ENCODE measurements around the gene PPP1R12A. TPM values are rescaled to one million over a fixed set of nuclear protein-coding genes. Genes with fewer than 3 reads are reported as not detected.

Gene PPP1R12A
- total and polyA plus RNA-seq, 9 donors = 28.9 to 104 (median 75.3) TPM

DNA sequence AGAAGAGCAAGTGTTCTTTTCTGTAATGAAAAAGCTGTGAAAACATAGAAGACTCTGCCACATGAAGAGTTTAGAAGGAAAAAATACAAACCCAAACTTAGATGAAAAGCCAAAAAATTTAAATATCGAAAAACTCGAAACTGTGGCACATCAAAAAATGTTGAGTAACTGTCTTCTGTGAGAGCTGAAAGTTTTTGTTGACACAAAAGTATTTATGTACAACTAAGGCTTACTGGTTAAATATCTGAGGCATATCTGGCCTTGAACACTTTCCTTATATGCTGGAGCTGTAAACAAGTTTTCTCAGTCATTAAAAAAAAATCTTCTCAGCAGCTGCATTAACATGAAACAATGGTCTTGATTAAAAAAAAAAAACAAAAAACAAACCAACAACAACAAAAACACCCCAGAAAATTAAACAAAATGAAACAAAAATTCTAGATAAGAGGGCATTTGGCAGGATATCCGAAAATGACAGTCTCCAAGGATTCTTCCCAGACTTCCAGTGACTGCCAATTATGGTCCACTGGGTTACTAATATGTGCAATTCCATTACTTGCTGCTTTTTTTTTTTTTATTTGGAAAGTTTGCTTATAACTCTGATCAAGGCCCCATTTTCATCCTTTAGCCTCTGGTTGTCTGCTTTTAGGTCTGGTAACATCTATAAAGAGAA, 159.4 kb downstream of the PPP1R12A start:
- intact Hi-C loops (cut with DNase I) = no loop called here
- Histone ChIP-seq H3K27me3 (no peaks in the 10 kb centered on the region), H3K9me3 (no peaks in the 10 kb centered on the region), H3K4me1 (ENCODE audit: insufficient read depth) (no peaks in the 10 kb centered on the region), H3K27ac (peak overlapping the region in 1 of 2 donors; percentile 29), H3K36me3 (no peaks in the 10 kb centered on the region), H3K4me3 (no peak overlapping the region)
- DNase-seq = no peak
- WGBS, 3 donors = 19 to 37% (median 35%) methylated on average over 3 of the region's 3 CpGs
- TF ChIP-seq POLR2A (IDR thresholded peaks at IDR 0.05) (no peak), EP300 (IDR thresholded peaks at IDR 0.05) (no peak)
- TF ChIP-seq, protein P1, sequence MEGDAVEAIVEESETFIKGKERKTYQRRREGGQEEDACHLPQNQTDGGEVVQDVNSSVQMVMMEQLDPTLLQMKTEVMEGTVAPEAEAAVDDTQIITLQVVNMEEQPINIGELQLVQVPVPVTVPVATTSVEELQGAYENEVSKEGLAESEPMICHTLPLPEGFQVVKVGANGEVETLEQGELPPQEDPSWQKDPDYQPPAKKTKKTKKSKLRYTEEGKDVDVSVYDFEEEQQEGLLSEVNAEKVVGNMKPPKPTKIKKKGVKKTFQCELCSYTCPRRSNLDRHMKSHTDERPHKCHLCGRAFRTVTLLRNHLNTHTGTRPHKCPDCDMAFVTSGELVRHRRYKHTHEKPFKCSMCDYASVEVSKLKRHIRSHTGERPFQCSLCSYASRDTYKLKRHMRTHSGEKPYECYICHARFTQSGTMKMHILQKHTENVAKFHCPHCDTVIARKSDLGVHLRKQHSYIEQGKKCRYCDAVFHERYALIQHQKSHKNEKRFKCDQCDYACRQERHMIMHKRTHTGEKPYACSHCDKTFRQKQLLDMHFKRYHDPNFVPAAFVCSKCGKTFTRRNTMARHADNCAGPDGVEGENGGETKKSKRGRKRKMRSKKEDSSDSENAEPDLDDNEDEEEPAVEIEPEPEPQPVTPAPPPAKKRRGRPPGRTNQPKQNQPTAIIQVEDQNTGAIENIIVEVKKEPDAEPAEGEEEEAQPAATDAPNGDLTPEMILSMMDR (IDR thresholded peaks at IDR 0.05) = no peak

DNA sequence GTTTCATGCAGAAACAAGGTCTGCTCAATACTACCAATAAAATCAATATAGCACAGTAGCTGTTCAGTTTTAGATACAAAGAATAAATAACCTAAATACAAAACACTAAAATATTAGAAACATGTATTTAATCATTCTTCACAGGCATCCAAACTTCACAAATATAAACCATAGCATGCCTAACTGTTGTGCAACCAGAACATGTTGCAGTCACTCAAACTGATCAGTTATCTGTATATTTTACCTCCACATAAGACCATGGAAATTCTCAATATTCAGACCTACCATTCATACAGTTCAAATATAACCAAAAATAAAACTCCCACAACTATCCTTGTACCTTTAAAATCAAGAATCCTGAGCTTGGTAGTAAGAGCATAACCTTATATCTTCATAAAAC, 161.0 kb downstream of the PPP1R12A start:
- no peak for DNase-seq
- Histone ChIP-seq H3K4me1 (ENCODE audit: insufficient read depth) (peaks cover 1% of the 10 kb centered on the region), H3K27me3 (no peaks in the 10 kb centered on the region), H3K4me3 (no peak overlapping the region), H3K9me3 (no peaks in the 10 kb centered on the region), H3K27ac (no peak overlapping the region), H3K36me3 (no peaks in the 10 kb centered on the region)
- no peak for TF ChIP-seq POLR2A (IDR thresholded peaks at IDR 0.05)
- intact Hi-C loops (cut with DNase I) = no loop called here

DNA sequence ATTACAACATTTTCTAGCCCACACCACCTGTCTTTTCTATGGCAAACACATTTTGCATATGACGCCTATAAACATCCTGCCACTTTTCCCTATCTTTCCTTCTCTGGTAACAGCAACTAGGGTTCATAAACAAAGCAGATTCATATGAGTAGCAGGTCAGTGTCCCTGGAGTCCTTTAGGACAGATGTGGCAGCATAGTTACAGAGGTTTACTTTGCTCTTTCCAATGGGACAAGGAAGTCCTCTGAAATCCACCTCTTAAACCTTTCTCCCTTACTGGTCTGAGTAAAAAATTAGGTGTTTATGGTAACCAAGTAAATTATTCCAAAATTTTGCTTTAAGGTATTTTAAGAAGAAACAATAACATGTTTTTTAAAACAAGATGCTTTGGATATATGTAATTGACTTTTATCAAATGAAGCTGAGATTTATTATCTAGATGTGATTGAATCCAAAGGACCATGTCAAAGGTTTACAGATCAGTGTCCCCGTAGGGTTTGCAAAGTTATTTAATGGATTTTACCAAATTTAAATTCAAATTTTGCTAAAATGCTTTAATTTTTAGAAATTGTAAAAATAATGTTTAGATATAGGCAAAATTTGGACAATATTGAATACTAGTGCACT, 164.9 kb downstream of the PPP1R12A start:
- WGBS, 3 donors = 75 to 94% (median 87%) methylated on average over 2 of the region's 2 CpGs

DNA sequence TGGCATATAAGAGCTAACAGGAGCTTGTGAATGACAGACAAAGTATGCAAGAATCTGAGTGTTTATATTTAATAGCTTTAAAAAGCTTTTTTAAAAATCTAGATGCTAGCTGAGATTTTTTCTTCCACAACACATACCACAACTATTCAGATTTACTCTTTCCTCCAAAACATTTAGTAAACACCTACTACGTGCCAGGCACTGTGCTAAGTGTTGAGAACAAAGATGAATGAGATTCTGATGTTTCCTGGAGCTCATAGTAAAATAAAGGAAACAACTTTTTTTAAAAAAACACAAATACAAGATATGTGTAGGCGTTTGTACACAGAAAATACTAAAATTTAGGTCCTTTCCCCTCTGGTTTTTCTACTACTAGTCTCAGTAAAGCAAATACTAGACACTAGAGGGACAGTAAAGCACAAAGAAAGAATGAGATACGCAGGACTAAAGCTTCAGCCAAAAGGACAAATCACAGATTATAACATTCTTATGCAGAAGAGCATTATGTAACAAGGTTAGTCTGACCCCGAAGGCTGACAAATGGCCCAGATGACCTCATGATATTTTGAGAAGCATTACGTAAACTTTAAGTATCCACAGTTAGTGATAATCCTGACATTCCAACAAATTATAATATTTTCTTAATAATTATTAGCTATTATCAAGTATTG, 165.6 kb downstream of the PPP1R12A start:
- intact Hi-C loops (cut with DNase I) = no loop called here
- TF ChIP-seq POLR2A (IDR thresholded peaks at IDR 0.05) = no peak
- TF ChIP-seq, protein P1 (IDR thresholded peaks at IDR 0.05) = no peak
- TF ChIP-seq EP300 (IDR thresholded peaks at IDR 0.05) = no peak
- 30 to 67% (median 63%) methylated on average over 5 of the region's 5 CpGs for WGBS, 3 donors

More for the DNA sequence above, 164.9 kb downstream of the PPP1R12A start:
- H3K36me3 ChIP-seq = no peaks in the 10 kb centered on the region
- H3K27me3 ChIP-seq = no peaks in the 10 kb centered on the region
- intact Hi-C loops (cut with DNase I) = no loop called here
- H3K4me1 ChIP-seq (ENCODE audit: insufficient read depth) = peaks cover 2% of the 10 kb centered on the region
- TF ChIP-seq POLR2A (IDR thresholded peaks at IDR 0.05) (no peak), EP300 (IDR thresholded peaks at IDR 0.05) (no peak)
- TF ChIP-seq, protein P1 (IDR thresholded peaks at IDR 0.05) = no peak
- no peak overlapping the region for H3K27ac ChIP-seq
- H3K4me3 ChIP-seq = no peak overlapping the region
- DNase-seq = no peak
- H3K9me3 ChIP-seq = no peaks in the 10 kb centered on the region

More for the DNA sequence above, 165.6 kb downstream of the PPP1R12A start:
- Histone ChIP-seq H3K4me3 (no peak overlapping the region), H3K36me3 (no peaks in the 10 kb centered on the region), H3K27me3 (no peaks in the 10 kb centered on the region), H3K4me1 (ENCODE audit: insufficient read depth) (peaks cover 2% of the 10 kb centered on the region), H3K9me3 (no peaks in the 10 kb centered on the region), H3K27ac (no peak overlapping the region)
- no peak for DNase-seq
